GM12875 (cell line): ENCODE results near the gene IQCE.

ENCODE experiments used
- H3K4me3 ChIP-seq: one replicate; pipeline ENCODE4 v1.5.1; 2011; ENCODE audit warnings: low read depth, low read length, control low read depth
- TF ChIP-seq, protein P1 (sequence below): IDR thresholded peaks from 2 replicates; pipeline ENCODE4 v1.5.1; 2011; ENCODE audit warnings: low read depth, mild to moderate bottlenecking, control low read depth, inconsistent platforms, low read length, moderate library complexity, borderline replicate concordance; ENCODE audit not compliant: insufficient read depth

IQCE gene

DNA sequence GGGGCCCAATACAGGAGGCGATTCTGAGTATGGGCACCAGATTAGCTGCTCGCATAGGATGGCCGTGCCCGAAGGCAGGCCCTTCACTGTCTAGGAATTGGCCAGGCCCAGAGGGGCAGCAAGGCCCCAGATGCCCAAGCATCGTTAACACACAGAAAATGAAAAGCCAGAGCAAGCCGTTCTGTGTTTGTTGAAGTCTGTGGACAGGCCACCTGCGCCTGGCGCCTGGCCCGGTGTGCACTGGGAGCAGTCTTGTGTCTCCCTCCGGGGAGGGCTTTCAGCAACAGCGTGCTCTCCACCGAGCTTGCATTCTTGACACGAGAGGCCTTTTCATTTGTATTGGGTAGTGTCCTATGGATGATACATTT lies 38.5 kb downstream of the IQCE start:
- H3K4me3 ChIP-seq = no peak overlapping the region
- TF ChIP-seq, protein P1, sequence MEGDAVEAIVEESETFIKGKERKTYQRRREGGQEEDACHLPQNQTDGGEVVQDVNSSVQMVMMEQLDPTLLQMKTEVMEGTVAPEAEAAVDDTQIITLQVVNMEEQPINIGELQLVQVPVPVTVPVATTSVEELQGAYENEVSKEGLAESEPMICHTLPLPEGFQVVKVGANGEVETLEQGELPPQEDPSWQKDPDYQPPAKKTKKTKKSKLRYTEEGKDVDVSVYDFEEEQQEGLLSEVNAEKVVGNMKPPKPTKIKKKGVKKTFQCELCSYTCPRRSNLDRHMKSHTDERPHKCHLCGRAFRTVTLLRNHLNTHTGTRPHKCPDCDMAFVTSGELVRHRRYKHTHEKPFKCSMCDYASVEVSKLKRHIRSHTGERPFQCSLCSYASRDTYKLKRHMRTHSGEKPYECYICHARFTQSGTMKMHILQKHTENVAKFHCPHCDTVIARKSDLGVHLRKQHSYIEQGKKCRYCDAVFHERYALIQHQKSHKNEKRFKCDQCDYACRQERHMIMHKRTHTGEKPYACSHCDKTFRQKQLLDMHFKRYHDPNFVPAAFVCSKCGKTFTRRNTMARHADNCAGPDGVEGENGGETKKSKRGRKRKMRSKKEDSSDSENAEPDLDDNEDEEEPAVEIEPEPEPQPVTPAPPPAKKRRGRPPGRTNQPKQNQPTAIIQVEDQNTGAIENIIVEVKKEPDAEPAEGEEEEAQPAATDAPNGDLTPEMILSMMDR = no peak

- TF ChIP-seq, protein P1 = no peak
- H3K4me3 ChIP-seq = no peak overlapping the region
Measured at GRCh38 chr7:2598154-2598823, 39.5 kb downstream of the IQCE start.

- H3K4me3 ChIP-seq = no peak overlapping the region
- TF ChIP-seq, protein P1 = no peak
Measured at GRCh38 chr7:2601065-2601464, 42.3 kb downstream of the IQCE start.

- TF ChIP-seq, protein P1 = no peak
- H3K4me3 ChIP-seq = no peak overlapping the region
Measured at GRCh38 chr7:2601907-2602306, 43.1 kb downstream of the IQCE start.

- TF ChIP-seq, protein P1 = no peak
- H3K4me3 ChIP-seq = no peak overlapping the region
Measured at GRCh38 chr7:2602406-2603043, 43.7 kb downstream of the IQCE start.

DNA sequence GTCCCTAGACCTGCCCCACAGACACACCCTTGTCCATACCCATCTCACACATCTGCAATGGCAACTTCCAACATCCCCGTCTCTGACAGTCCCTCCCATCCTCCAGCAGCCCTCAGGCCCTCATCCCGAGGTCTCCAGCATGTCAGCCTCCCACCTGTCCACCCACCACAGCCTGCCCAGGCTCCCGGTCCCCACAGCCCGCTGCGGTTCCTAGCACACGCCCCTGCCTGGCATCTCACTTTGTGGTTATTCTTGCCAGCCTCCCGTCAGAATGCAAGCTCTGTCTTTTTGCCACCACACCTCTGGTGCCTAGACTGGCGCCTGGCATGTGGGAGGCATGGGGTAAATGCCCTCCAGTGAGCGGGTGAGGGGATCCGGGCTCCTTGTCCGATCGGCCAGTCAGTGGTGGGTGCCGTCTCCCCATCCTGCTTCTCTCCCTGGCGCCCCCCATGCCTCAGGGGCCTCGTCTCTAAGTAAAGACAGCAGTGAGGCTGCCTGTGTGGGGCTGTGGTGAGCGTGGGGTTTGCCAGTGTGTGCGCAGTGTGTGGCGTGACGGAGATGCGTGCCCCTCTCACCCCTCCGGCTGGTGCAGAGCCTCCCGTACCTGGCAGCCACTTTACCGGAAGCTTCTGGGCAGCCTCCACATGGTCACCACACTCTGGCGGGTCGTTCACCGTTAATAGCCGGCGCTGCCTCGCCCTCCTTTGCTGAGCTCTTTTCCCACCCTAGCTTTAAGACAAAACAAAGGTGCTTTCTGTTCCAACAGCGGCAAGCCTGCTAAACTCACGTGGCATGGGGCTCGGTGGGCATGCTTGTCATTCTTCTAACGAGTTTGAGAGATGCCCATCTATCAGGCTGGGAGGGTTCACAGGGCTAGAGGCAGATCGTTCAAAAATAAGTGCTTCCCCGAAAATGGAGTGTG lies 44.5 kb downstream of the IQCE start:
- no peak overlapping the region for H3K4me3 ChIP-seq
- TF ChIP-seq, protein P1 = no peak
